Calu3 (cell line): ENCODE data around the gene AEBP1. TPM values are rescaled to one million over a fixed set of nuclear protein-coding genes. Genes with fewer than 3 reads are reported as not detected.

Experiments used
- BruUV-seq: library from RNA; stranded (reverse); fragments of 400-500 nt; replicated peaks from 2 replicates; lab custom pipeline; 2021; lab: Mats Ljungman, UMichigan
- CTCF ChIA-PET: fragments of 300-600 bp; sonication (Branson Sonifier 250); formaldehyde crosslinking; loops from one replicate; lab custom pipeline; 2022; ENCODE audit warnings: antibody characterized with exemption; lab: Charles Lee
- DNase-seq: peaks from one replicate; pipeline ENCODE4 v3.0.0; 2022
- H3K27ac Mint-ChIP-seq: one replicate; pipeline ENCODE4 v1.8.0; 2022; ENCODE audit warnings: mixed read lengths; ENCODE audit not compliant: unreplicated experiment
- H3K27me3 Mint-ChIP-seq: one replicate; pipeline ENCODE4 v1.8.0; 2022; ENCODE audit warnings: mixed read lengths; ENCODE audit not compliant: unreplicated experiment
- H3K36me3 Mint-ChIP-seq: one replicate; pipeline ENCODE4 v1.8.0; 2022; ENCODE audit warnings: mild to moderate bottlenecking, moderate library complexity, mixed read lengths; ENCODE audit not compliant: insufficient read depth, unreplicated experiment
- H3K4me1 Mint-ChIP-seq: one replicate; pipeline ENCODE4 v1.8.0; 2022; ENCODE audit warnings: mild to moderate bottlenecking, low read depth, mixed read lengths; ENCODE audit not compliant: unreplicated experiment
- H3K4me3 Mint-ChIP-seq: one replicate; pipeline ENCODE4 v1.8.0; 2022; ENCODE audit warnings: mild to moderate bottlenecking, low read depth, moderate library complexity, mixed read lengths; ENCODE audit not compliant: unreplicated experiment
- H3K9me3 Mint-ChIP-seq: one replicate; pipeline ENCODE4 v1.8.0; 2022; ENCODE audit warnings: low read depth, mixed read lengths; ENCODE audit not compliant: unreplicated experiment
- intact Hi-C: fragments of 100-400 bp; cut with micrococcal nuclease; formaldehyde crosslinking; loops from one replicate; pipeline ENCODE4 v1.10.0; 2022; ENCODE audit not compliant: unreplicated experiment
- microRNA-seq: library from miRNA; unstranded; fragments of <30 nt; microRNA quantifications from one replicate; pipeline ENCODE4 v1.2.0, GENCODE V29; 2022
- total RNA-seq: library from RNA; stranded (reverse); gene quantifications from 2 replicates; pipeline ENCODE4 v1.2.3, GENCODE V29; 2022
- TF ChIP-seq, protein P1 (sequence below): fragments of 200-600 bp; IDR thresholded peaks from one replicate; pipeline ENCODE4 v1.8.0; 2022; ENCODE audit warnings: antibody characterized with exemption; ENCODE audit not compliant: unreplicated experiment

AEBP1 gene
- total RNA-seq, 1 experiment from 2014 or later = not detected

DNA sequence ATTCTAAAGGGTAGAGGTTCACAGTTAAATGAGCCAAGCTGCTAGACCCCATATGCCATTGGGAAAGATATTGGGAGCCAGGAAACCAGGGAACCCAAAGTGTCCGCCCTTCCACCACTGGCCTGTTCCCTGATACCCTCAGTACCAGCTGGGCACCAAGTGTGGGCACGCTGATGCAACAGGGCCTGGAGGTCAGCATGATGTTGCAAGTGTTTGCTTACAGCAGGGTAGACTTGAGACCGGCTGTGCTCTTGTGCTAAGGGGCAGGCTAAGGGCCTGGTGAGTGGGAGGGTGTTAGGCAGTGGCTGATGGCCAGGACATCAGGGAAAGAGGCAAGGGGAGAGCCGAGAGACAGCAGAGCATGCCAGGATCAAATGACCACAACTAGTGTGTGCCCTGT, 58.0 kb downstream of the AEBP1 start:
- TF ChIP-seq, protein P1, sequence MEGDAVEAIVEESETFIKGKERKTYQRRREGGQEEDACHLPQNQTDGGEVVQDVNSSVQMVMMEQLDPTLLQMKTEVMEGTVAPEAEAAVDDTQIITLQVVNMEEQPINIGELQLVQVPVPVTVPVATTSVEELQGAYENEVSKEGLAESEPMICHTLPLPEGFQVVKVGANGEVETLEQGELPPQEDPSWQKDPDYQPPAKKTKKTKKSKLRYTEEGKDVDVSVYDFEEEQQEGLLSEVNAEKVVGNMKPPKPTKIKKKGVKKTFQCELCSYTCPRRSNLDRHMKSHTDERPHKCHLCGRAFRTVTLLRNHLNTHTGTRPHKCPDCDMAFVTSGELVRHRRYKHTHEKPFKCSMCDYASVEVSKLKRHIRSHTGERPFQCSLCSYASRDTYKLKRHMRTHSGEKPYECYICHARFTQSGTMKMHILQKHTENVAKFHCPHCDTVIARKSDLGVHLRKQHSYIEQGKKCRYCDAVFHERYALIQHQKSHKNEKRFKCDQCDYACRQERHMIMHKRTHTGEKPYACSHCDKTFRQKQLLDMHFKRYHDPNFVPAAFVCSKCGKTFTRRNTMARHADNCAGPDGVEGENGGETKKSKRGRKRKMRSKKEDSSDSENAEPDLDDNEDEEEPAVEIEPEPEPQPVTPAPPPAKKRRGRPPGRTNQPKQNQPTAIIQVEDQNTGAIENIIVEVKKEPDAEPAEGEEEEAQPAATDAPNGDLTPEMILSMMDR = no peak
- Mint-ChIP-seq H3K27me3 (peaks cover 84% of the 10 kb centered on the region), H3K4me3 (no peak overlapping the region), H3K36me3 (no peaks in the 10 kb centered on the region), H3K9me3 (peaks cover 2% of the 10 kb centered on the region), H3K27ac (no peak overlapping the region), H3K4me1 (no peaks in the 10 kb centered on the region)
- DNase-seq = no peak
- intact Hi-C loops = no loop called here
- CTCF ChIA-PET = no interaction called here
- no TSS peak for BruUV-seq

DNA sequence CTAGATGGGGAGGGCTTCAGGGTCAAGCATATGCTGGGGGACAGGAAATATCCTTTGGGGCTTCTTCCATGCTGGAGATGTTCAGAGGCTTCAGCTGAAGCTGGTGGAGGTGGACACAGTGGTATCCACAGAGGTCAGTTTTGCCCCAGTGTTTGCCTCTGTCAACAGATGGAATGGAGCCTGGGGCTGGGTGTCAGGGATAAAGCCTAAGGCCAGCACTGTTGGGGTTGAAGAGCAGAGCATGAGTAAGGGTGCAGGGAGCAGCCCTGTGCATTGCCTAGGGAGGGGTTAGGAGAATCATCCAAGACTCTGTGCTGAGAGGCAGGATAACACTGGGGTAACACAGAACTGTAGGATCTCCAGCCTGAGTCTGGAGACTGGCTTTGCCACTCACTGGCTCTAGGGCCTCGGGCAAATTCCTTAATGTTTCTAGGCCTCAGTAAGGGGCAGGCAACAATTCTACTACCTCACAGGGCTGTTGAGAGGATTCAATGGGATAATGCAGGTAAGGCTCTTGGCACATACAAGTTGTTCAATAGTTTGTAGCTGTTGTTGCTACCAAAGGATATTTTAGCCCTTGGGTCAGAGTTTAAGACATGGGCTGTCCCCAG, 58.7 kb downstream of the AEBP1 start:
- no TSS peak for BruUV-seq
- TF ChIP-seq, protein P1 = no peak
- Mint-ChIP-seq H3K27me3 (peaks cover 80% of the 10 kb centered on the region), H3K27ac (no peak overlapping the region), H3K4me3 (no peak overlapping the region), H3K4me1 (no peaks in the 10 kb centered on the region), H3K9me3 (peaks cover 2% of the 10 kb centered on the region), H3K36me3 (no peaks in the 10 kb centered on the region)
- CTCF ChIA-PET = interaction anchor here (0.5 kb wide), 1 partner anchor 66 kb away, joined by 5 read pairs; no protein-coding TSS in a partner anchor
- intact Hi-C loops = no loop called here
- no peak for DNase-seq

- H3K4me1 Mint-ChIP-seq = no peaks in the 10 kb centered on the region
- intact Hi-C loops = no loop called here
- H3K27ac Mint-ChIP-seq = no peak overlapping the region
- no peaks in the 10 kb centered on the region for H3K36me3 Mint-ChIP-seq
- no peak for DNase-seq
- CTCF ChIA-PET = interaction anchor here (0.5 kb wide), 1 partner anchor 66 kb away, joined by 5 read pairs; no protein-coding TSS in a partner anchor
- no TSS peak for BruUV-seq
- H3K4me3 Mint-ChIP-seq = no peak overlapping the region
- TF ChIP-seq, protein P1 = no peak
- peaks cover 2% of the 10 kb centered on the region for H3K9me3 Mint-ChIP-seq
- H3K27me3 Mint-ChIP-seq = peaks cover 77% of the 10 kb centered on the region
These were observed 59.4 kb downstream of the AEBP1 start for GRCh38 chr7:44163591-44163990.

Small RNA genes within 50 kb of the gene (microRNA-seq; reads per million reads assigned to microRNA genes)
- not detected for gene MIR6838

Other genes starting within 250 kb of the AEBP1 start
- 164 and 182 TPM in 2 replicates for gene MRPS24, start 234.8 kb upstream of the AEBP1 start, total RNA-seq
- gene URGCP, start 197.7 kb upstream of the AEBP1 start, total RNA-seq = 44.1 and 48.3 TPM in 2 replicates
- gene UBE2D4, start 177.9 kb upstream of the AEBP1 start, total RNA-seq = 21.4 and 22.7 TPM in 2 replicates
- gene SPDYE1, start 106.4 kb upstream of the AEBP1 start, total RNA-seq = not detected in 2 replicates
- gene DBNL, start 59.6 kb upstream of the AEBP1 start, total RNA-seq = 164 and 180 TPM in 2 replicates
- 0.87 TPM in 1 of 2 replicates, not detected in the other for gene PGAM2, start 38.8 kb upstream of the AEBP1 start, total RNA-seq
- gene POLM, start 21.8 kb upstream of the AEBP1 start, total RNA-seq = 44.2 and 57.9 TPM in 2 replicates
- 237 and 246 TPM in 2 replicates for gene POLD2, start 19.2 kb downstream of the AEBP1 start, total RNA-seq
- gene MYL7, start 37.0 kb downstream of the AEBP1 start, total RNA-seq = not detected in 2 replicates
- gene GCK, start 85.1 kb downstream of the AEBP1 start, total RNA-seq = not detected in 2 replicates
- 139 and 146 TPM in 2 replicates for gene YKT6, start 96.6 kb downstream of the AEBP1 start, total RNA-seq
- 0.12 TPM in 1 of 2 replicates, not detected in the other for gene CAMK2B, start 221.2 kb downstream of the AEBP1 start, total RNA-seq